H1 (cell line): Measurements from ENCODE around the gene GABRA4.

Experiments used
- CHD1 ChIP-seq: IDR thresholded peaks from 2 replicates; pipeline ENCODE4 v1.6.1; 2012; ENCODE audit warnings: low read depth, low read length, improper control_type of control experiment
- EGR1 ChIP-seq: IDR thresholded peaks from 2 replicates; pipeline ENCODE4 v1.6.1; 2011; ENCODE audit warnings: low read depth, low read length, borderline replicate concordance
- EZH2 ChIP-seq: fragments of 200-600 bp; sonication (generic); IDR thresholded peaks from 2 replicates; pipeline ENCODE4 v1.7.1; 2012; ENCODE audit warnings: low read depth, mild to moderate bottlenecking, moderate library complexity, low read length, inconsistent platforms; ENCODE audit not compliant: severe bottlenecking
- NRF1 ChIP-seq: IDR thresholded peaks from 2 replicates; pipeline ENCODE4 v1.6.1; 2011; ENCODE audit warnings: mild to moderate bottlenecking, low read depth, low read length, improper control_type of control experiment
- POLR2A ChIP-seq, 2 experiments: IDR thresholded peaks; 1 replicate in 1 of 2; 2 replicates in 1 of 2; pipeline ENCODE4 v1.6.1; 2011; ENCODE audit warnings: low read depth in 2 of 2, low read length in 2 of 2, mild to moderate bottlenecking in 2 of 2; ENCODE audit errors: control extremely low read depth in 1 of 2
- RBBP5 ChIP-seq: IDR thresholded peaks from 2 replicates; pipeline ENCODE4 v1.7.1; 2012; ENCODE audit warnings: low read depth, mild to moderate bottlenecking, inconsistent platforms, low read length, moderate library complexity, borderline replicate concordance
- TAF1 ChIP-seq: IDR thresholded peaks from 2 replicates; pipeline ENCODE4 v1.6.1; 2011; ENCODE audit warnings: mild to moderate bottlenecking, low read depth, low read length
- TF ChIP-seq, protein P1 (sequence below): IDR thresholded peaks from 2 replicates; pipeline ENCODE4 v1.6.1; 2011; ENCODE audit warnings: low read length, improper control_type of control experiment
- TF ChIP-seq, protein P2 (sequence below), 3 experiments: IDR thresholded peaks; 1 replicate in 2 of 3; 2 replicates in 1 of 3; pipeline versions ENCODE4 v1.5.1 to v1.6.1; 2011; ENCODE audit warnings: low read length in 3 of 3, mild to moderate bottlenecking in 3 of 3, inconsistent platforms in 2 of 3, low read depth in 1 of 3, moderate library complexity in 1 of 3; ENCODE audit not compliant: insufficient read depth in 1 of 3; ENCODE audit errors: control extremely low read depth in 1 of 3

DNA sequence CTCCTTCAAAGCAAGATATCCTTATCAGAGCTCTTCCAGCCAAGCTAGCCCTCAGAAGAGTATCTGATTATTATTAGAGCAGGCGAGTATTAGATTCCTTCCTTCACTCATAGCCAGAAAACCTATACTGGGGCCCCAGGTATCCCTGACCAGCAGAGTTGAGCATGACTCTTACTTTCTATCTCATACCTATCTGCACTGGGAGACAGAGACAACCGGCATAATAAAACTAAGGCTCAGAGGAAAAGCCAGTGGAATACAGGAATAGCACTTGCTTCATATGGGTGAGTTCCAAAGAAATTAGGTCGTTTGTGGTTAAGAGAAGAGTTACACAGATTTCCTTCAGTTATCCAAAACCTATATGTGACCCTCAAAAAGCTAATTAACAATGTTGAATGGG is 42.6 kb downstream of the GABRA4 start:
- TF ChIP-seq CHD1 (no peak), NRF1 (no peak), EGR1 (no peak), EZH2 (no peak), POLR2A (IDR thresholded peaks at IDR 0.05; ENCODE audit: control extremely low read depth in 1 of 2, low read depth in 2 of 2, low read length in 2 of 2) (no peak), TAF1 (no peak), RBBP5 (no peak)
- TF ChIP-seq, protein P1, sequence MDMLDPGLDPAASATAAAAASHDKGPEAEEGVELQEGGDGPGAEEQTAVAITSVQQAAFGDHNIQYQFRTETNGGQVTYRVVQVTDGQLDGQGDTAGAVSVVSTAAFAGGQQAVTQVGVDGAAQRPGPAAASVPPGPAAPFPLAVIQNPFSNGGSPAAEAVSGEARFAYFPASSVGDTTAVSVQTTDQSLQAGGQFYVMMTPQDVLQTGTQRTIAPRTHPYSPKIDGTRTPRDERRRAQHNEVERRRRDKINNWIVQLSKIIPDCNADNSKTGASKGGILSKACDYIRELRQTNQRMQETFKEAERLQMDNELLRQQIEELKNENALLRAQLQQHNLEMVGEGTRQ = no peak
- TF ChIP-seq, protein P2, sequence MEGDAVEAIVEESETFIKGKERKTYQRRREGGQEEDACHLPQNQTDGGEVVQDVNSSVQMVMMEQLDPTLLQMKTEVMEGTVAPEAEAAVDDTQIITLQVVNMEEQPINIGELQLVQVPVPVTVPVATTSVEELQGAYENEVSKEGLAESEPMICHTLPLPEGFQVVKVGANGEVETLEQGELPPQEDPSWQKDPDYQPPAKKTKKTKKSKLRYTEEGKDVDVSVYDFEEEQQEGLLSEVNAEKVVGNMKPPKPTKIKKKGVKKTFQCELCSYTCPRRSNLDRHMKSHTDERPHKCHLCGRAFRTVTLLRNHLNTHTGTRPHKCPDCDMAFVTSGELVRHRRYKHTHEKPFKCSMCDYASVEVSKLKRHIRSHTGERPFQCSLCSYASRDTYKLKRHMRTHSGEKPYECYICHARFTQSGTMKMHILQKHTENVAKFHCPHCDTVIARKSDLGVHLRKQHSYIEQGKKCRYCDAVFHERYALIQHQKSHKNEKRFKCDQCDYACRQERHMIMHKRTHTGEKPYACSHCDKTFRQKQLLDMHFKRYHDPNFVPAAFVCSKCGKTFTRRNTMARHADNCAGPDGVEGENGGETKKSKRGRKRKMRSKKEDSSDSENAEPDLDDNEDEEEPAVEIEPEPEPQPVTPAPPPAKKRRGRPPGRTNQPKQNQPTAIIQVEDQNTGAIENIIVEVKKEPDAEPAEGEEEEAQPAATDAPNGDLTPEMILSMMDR (IDR thresholded peaks at IDR 0.05; ENCODE audit: control extremely low read depth in 1 of 3, insufficient read depth in 1 of 3, low read depth in 1 of 3, low read length in 3 of 3) = no peak
